ENCODE data around the gene INHBB.

DNA sequence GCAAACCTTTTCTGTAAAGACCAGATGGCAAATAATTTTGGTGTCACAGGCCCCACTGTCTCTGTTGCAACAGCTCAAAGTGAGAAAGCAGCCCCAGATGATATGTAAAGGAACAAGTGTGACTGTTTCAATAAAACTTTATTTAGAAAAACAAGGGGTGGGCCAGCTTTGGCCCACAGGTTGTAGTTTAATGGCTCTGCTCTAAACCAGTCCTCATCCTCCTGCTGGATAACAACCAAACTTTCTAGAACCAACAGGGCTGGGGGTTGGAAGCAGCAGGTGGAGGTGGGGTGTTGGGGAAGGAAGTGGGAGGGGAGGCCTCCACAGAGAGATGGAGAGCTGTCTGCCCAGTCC is 28.8 kb upstream of the INHBB start:
- TF ChIP-seq, protein P1, sequence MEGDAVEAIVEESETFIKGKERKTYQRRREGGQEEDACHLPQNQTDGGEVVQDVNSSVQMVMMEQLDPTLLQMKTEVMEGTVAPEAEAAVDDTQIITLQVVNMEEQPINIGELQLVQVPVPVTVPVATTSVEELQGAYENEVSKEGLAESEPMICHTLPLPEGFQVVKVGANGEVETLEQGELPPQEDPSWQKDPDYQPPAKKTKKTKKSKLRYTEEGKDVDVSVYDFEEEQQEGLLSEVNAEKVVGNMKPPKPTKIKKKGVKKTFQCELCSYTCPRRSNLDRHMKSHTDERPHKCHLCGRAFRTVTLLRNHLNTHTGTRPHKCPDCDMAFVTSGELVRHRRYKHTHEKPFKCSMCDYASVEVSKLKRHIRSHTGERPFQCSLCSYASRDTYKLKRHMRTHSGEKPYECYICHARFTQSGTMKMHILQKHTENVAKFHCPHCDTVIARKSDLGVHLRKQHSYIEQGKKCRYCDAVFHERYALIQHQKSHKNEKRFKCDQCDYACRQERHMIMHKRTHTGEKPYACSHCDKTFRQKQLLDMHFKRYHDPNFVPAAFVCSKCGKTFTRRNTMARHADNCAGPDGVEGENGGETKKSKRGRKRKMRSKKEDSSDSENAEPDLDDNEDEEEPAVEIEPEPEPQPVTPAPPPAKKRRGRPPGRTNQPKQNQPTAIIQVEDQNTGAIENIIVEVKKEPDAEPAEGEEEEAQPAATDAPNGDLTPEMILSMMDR (IDR thresholded peaks at IDR 0.05; ENCODE audit: poor library complexity, severe bottlenecking) = no peak
- no peak for TF ChIP-seq EZH2 (IDR thresholded peaks at IDR 0.05; ENCODE audit: borderline replicate concordance, insufficient read depth, low read length, poor library complexity, severe bottlenecking)

All from neural cell (in vitro differentiated cells).